Measurements from ENCODE around the gene IRF4.

DNA sequence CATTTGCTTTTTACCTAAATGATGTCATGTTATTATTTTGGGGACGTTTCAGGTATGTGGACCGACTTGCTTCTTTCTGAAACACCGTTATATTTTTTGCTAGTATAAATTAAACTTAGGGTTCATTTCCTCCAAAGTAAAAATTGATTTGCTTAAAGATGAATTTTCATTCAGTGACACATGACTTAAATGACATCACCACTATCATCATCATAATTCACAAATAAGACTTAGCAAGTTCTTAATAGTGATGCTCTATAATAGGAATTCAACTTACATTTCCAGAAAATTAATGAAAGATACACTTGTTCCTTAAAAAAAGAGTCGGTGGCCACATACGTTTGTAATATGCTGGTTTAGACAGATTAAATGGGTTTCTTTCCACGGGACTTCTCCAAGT lies 9.3 kb downstream of the IRF4 start:
- TF ChIP-seq, protein P1, sequence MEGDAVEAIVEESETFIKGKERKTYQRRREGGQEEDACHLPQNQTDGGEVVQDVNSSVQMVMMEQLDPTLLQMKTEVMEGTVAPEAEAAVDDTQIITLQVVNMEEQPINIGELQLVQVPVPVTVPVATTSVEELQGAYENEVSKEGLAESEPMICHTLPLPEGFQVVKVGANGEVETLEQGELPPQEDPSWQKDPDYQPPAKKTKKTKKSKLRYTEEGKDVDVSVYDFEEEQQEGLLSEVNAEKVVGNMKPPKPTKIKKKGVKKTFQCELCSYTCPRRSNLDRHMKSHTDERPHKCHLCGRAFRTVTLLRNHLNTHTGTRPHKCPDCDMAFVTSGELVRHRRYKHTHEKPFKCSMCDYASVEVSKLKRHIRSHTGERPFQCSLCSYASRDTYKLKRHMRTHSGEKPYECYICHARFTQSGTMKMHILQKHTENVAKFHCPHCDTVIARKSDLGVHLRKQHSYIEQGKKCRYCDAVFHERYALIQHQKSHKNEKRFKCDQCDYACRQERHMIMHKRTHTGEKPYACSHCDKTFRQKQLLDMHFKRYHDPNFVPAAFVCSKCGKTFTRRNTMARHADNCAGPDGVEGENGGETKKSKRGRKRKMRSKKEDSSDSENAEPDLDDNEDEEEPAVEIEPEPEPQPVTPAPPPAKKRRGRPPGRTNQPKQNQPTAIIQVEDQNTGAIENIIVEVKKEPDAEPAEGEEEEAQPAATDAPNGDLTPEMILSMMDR (conservative IDR thresholded peaks at IDR 0.05; ENCODE audit: low read length), result no peak
- TF ChIP-seq EZH2phosphoT487 (IDR thresholded peaks at IDR 0.05; ENCODE audit: borderline replicate concordance), result no peak

Data from Loucy (cell line).